Psoas muscle (tissue), 8 donors: Measurements from ENCODE around the gene CELF2. TPM values are rescaled to one million over a fixed set of nuclear protein-coding genes. Genes with fewer than 3 reads are reported as not detected.

Source experiments
- ATAC-seq, 4 donors: fragments of 200-7000 bp; cut with Tn5 transposase; one replicate each; pipeline ENCODE4 v1.9.1; 2020; ENCODE audit warnings: moderate library complexity in 3 of 4, mild to moderate bottlenecking in 2 of 4
- DNase-seq, 2 donors: peaks; one replicate each; pipeline ENCODE4 v3.0.0-alpha.2; 2020
- H3K27ac ChIP-seq: fragments of 200-600 bp; one replicate; pipeline ENCODE4 v1.8.0; 2022
- H3K27me3 ChIP-seq, 3 donors: fragments of 200-600 bp in 1 of 3; one replicate each; pipeline versions ENCODE4 v1.6.1 to v1.8.0; 2013 to 2022; ENCODE audit warnings: low read length in 2 of 3, mild to moderate bottlenecking in 2 of 3, moderate library complexity in 1 of 3; ENCODE audit not compliant: insufficient read depth in 3 of 3
- H3K36me3 ChIP-seq, 2 donors: fragments of 200-600 bp in 1 of 2; one replicate each; pipeline versions ENCODE4 v1.6.1 to v1.8.0; 2013 to 2022; ENCODE audit warnings: low read depth in 1 of 2, mild to moderate bottlenecking in 1 of 2, moderate library complexity in 1 of 2; ENCODE audit not compliant: insufficient read depth in 1 of 2
- H3K4me1 ChIP-seq: fragments of 200-600 bp; one replicate; pipeline ENCODE4 v1.8.0; 2022
- H3K4me3 ChIP-seq: fragments of 200-600 bp; one replicate; pipeline ENCODE4 v1.8.0; 2022; ENCODE audit warnings: mild to moderate bottlenecking
- H3K9me3 ChIP-seq: fragments of 200-600 bp; one replicate; pipeline ENCODE4 v1.8.0; 2022
- WGBS, 3 donors: extraction: QIAGEN DNeasy Blood & Tissue Kit; methylation state at CpG; one replicate each; pipeline versions ENCODE4 v1.1.6 to v1.1.7; 2013; 5-methylcytosine and 5-hydroxymethylcytosine counted together
- intact Hi-C, 2 donors: fragments of 100-400 bp; cut with DNase I; formaldehyde crosslinking; loops; one replicate each; pipeline versions ENCODE4 v1.11.0 to v1.14.2; 2022
- polyA plus RNA-seq, 3 donors: library from polyadenylated mRNA; stranded (reverse); fragments of 200-250 nt; gene quantifications; one replicate each; pipeline ENCODE4 v1.2.3, GENCODE V29; 2013
- total RNA-seq, 4 donors: library from RNA; stranded (reverse); fragmentation: NEBNext Ultra II Directional in 2 of 4; extraction: Animal tissue kit (Norgen Biotek cat#: 25700) in 2 of 4; gene quantifications; one replicate each; pipeline versions ENCODE4 v1.2.1 to v1.2.4, GENCODE V29; 2021 to 2023
- TF ChIP-seq, protein P1 (sequence below): fragments of 200-600 bp; IDR thresholded peaks from one replicate; pipeline ENCODE4 v1.8.0; 2022; ENCODE audit warnings: antibody characterized with exemption
- donor health status: healthy with polysubstance abuse.
- donor health status: DM: no; HTN: no; CAD: no; lungs with moderate emphysema.
- donor health status: Bipolar disorder and iron deficiency.
- donor health status: healthy.
- donor health status: DM: yes; HTN: yes; CAD: no.
- donor health status: DM: no; HTN: no; CAD: no.
- donor health status: DM: no; HTN: no; CAD: no.
- donor health status: DM: yes; HTN: yes; CAD: no.

The CELF2 gene
- total and polyA plus RNA-seq, 7 donors: 9.8 to 47.8 (median 29.0) TPM

DNA sequence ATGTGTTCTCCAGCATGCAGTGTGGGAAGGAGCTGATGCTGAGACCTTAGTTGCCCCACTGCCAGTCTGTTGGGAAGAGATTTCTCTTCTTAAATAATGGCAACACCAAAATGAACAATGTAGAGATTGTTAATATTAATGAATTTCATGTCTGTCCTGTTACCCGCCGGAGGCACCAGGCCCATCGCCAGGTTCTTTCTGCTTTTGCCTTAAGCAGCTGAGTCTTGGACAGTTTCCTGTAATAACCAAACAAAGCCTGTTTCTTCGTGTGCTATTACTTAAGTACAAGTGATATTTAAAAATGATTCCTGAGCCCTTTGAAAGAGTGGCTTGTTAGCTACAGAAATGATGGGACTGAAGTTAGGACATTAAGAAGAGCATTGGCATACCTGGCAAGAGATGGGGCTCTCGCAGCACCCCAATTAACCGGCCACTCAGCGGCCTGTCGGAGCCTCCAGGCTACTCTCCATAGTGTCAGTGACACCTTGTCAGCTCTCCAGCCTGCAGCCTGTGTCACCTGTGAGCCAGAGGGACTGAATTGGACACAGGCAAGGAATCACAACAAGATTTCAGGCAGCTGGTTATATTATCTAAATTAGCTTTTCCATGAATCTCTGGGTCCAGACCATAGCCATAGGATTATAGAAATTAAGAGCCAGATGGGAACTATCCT is 142.0 kb downstream of the CELF2 start:
- no peak for DNase-seq
- 55 to 63% (median 61%) methylated on average over 8 of the region's 8 CpGs for WGBS, 3 donors
- TF ChIP-seq, protein P1, sequence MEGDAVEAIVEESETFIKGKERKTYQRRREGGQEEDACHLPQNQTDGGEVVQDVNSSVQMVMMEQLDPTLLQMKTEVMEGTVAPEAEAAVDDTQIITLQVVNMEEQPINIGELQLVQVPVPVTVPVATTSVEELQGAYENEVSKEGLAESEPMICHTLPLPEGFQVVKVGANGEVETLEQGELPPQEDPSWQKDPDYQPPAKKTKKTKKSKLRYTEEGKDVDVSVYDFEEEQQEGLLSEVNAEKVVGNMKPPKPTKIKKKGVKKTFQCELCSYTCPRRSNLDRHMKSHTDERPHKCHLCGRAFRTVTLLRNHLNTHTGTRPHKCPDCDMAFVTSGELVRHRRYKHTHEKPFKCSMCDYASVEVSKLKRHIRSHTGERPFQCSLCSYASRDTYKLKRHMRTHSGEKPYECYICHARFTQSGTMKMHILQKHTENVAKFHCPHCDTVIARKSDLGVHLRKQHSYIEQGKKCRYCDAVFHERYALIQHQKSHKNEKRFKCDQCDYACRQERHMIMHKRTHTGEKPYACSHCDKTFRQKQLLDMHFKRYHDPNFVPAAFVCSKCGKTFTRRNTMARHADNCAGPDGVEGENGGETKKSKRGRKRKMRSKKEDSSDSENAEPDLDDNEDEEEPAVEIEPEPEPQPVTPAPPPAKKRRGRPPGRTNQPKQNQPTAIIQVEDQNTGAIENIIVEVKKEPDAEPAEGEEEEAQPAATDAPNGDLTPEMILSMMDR: no peak
- ATAC-seq: no peak
- Histone ChIP-seq H3K4me1 (peaks cover 34% of the 10 kb centered on the region), H3K27me3 (no peaks in the 10 kb centered on the region), H3K4me3 (no peak overlapping the region), H3K36me3 (no peaks in the 10 kb centered on the region), H3K9me3 (no peaks in the 10 kb centered on the region), H3K27ac (no peak overlapping the region)
- intact Hi-C loops: no loop called here

DNA sequence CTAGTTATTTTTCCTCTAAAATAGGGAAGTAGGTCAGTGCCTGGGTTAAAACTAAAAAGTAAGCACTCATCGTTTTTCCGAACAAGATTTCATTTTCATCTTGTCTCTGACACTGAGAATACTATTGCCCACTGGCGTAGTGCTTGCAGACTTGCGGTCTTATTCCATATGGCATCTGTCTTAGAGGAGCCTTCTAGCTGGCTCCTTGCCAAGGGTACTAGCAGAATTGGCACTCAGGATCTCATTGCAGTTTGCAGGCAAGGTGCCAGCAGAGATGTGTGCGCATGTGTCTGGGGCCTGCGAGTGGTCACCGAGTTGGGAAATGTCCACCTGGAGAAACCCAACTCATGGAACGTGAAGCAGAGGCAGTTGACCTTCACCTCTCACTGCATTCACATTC is 143.4 kb downstream of the CELF2 start:
- peaks cover 27% of the 10 kb centered on the region for H3K4me1 ChIP-seq
- no peak overlapping the region for H3K27ac ChIP-seq
- intact Hi-C loops: no loop called here
- TF ChIP-seq, protein P1: no peak
- no peaks in the 10 kb centered on the region for H3K36me3 ChIP-seq
- ATAC-seq (no peak), DNase-seq (no peak)
- WGBS, 3 donors: 80 to 88% (median 87%) methylated on average over 8 of the region's 8 CpGs
- H3K27me3 ChIP-seq: no peaks in the 10 kb centered on the region
- no peaks in the 10 kb centered on the region for H3K9me3 ChIP-seq
- H3K4me3 ChIP-seq: no peak overlapping the region

DNA sequence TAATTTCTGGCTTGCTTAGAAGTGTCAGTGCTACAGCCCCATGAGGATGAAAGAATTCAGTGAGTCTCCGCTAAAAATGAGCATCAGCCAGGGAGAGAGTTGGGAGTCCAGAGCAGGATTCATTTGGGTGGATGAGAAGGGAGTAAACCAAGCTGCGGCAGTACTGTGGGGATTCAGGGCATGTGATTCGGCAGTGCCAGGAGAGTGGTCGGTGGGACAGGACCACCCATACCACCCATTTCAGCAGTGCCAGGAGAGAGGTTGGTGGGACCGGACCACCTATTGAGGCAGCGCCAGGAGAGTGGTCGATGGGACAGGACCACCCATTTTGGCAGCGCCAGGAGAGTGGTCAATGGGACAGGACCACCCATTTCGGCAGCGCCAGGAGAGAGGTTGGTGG is 144.2 kb downstream of the CELF2 start:
- DNase-seq (no peak), ATAC-seq (no peak)
- intact Hi-C loops: no loop called here
- H3K27ac ChIP-seq: no peak overlapping the region
- WGBS, 3 donors: 93 to 98% (median 95%) methylated on average over 10 of the region's 10 CpGs
- TF ChIP-seq, protein P1: no peak
- H3K9me3 ChIP-seq: no peaks in the 10 kb centered on the region
- peaks cover 27% of the 10 kb centered on the region for H3K4me1 ChIP-seq
- no peaks in the 10 kb centered on the region for H3K36me3 ChIP-seq
- H3K27me3 ChIP-seq: no peaks in the 10 kb centered on the region
- no peak overlapping the region for H3K4me3 ChIP-seq

DNA sequence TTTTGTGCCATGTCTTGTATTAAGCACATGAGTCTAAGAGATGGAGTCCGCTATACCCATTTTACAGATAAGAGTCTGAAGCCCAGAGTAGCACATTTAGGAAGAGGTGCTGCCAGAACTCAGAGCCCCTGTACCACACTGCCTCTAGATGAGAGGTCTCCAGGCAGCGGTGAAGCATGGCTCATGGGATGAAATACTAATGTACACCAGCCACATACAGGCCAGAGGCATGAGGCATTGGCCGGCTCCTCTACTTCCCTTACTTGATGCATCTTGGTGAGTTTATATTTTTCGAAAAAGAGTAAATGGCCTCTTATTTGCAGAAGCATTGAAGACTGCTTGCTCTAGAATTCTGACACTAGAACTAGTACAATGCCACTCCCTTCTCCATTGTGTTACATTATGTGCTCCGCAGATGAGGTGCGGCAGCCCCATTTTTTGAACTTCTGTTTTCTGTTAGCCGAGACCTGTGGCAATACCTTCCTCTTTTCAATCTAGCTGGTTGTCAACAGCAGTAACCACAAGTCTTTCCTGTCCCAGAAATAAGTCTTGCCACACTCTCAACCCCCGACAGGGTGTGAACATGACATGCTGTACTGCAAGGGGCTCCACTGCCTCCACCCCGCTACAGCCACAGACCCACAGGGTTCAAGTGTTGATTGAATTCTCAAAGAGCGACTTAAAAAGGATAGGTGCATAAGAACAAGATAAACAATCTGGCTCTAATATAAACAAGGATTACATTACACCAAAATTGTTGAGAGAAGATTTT is 145.3 kb downstream of the CELF2 start:
- no peaks in the 10 kb centered on the region for H3K27me3 ChIP-seq
- intact Hi-C loops: no loop called here
- TF ChIP-seq, protein P1: no peak
- WGBS, 3 donors: 84 to 92% (median 86%) methylated on average over 10 of the region's 10 CpGs
- H3K4me1 ChIP-seq: peaks cover 27% of the 10 kb centered on the region
- ATAC-seq: peak; percentile 38 to 47 (median 42)
- H3K9me3 ChIP-seq: no peaks in the 10 kb centered on the region
- peak overlapping the region; percentile 17 for H3K27ac ChIP-seq
- peak overlapping the region; percentile 64 for H3K4me3 ChIP-seq
- peaks cover 0 to 6% of the 10 kb centered on the region in 2 donors for H3K36me3 ChIP-seq
- DNase-seq: peak in 1 of 2 donors; percentile 60
